A673 (cell line): ENCODE measurements around the gene MAGI1. TPM values are rescaled to one million over a fixed set of nuclear protein-coding genes. Genes with fewer than 3 reads are reported as not detected.

Source experiments
- BruUV-seq: library from RNA; stranded (reverse); fragments of 400-500 nt; replicated peaks from 2 replicates; lab custom pipeline; 2021; lab: Mats Ljungman, UMichigan
- CTCF ChIA-PET: fragments of 300-600 bp; sonication (Branson Sonifier 250); formaldehyde crosslinking; loops from one replicate; lab custom pipeline; 2022; ENCODE audit warnings: antibody characterized with exemption; lab: Charles Lee
- POLR2A ChIA-PET: fragments of 300-600 bp; sonication (Branson Sonifier 250); formaldehyde crosslinking; loops from one replicate; lab custom pipeline; 2022; ENCODE audit warnings: antibody characterized with exemption; ENCODE audit not compliant: low non-redundant PET; lab: Charles Lee
- DNase-seq: peaks from one replicate; pipeline ENCODE4 v3.0.0-alpha.2; 2015; ENCODE audit warnings: low spot score
- H3K27ac ChIP-seq: fragments of 200-600 bp; sonication (generic); 2 replicates; pipeline ENCODE4 v1.5.1; 2016; ENCODE audit warnings: mixed run types, low read depth, mild to moderate bottlenecking, mixed read lengths, antibody characterized with exemption, low read length; ENCODE audit not compliant: poor library complexity, severe bottlenecking
- H3K27me3 ChIP-seq: fragments of 200-600 bp; sonication (generic); replicated peaks from 2 replicates; pipeline ENCODE4 v1.6.1; 2017; ENCODE audit warnings: mixed run types, low read depth, mild to moderate bottlenecking, mixed read lengths, antibody characterized with exemption, low read length; ENCODE audit not compliant: insufficient read depth, poor library complexity
- H3K36me3 ChIP-seq: fragments of 200-600 bp; sonication (generic); 2 replicates; pipeline ENCODE4 v1.6.1; 2016; ENCODE audit warnings: mixed run types, mild to moderate bottlenecking, mixed read lengths, antibody characterized with exemption, low read length; ENCODE audit not compliant: insufficient read depth, poor library complexity, severe bottlenecking
- H3K4me1 ChIP-seq: fragments of 200-600 bp; sonication (generic); 2 replicates; pipeline ENCODE4 v1.6.1; 2017; ENCODE audit warnings: mixed run types, mild to moderate bottlenecking, mixed read lengths, antibody characterized with exemption, low read length; ENCODE audit not compliant: insufficient read depth, poor library complexity, severe bottlenecking
- H3K4me3 ChIP-seq: fragments of 200-600 bp; sonication (generic); 2 replicates; pipeline ENCODE4 v1.5.1; 2016; ENCODE audit warnings: low read depth, mixed run types, mild to moderate bottlenecking, mixed read lengths, low read length; ENCODE audit not compliant: poor library complexity, severe bottlenecking
- H3K9me3 ChIP-seq: fragments of 200-600 bp; sonication (generic); 2 replicates; pipeline ENCODE4 v1.6.1; 2016; ENCODE audit warnings: mixed run types, low read depth, mild to moderate bottlenecking, mixed read lengths, antibody characterized with exemption, low read length; ENCODE audit not compliant: poor library complexity, severe bottlenecking
- EZH2 ChIP-seq: fragments of 200-600 bp; sonication (generic); IDR thresholded peaks from 2 replicates; pipeline ENCODE4 v1.6.1; 2017; ENCODE audit warnings: borderline replicate concordance, low read depth, mild to moderate bottlenecking, mixed read lengths, antibody characterized with exemption, low read length; ENCODE audit not compliant: poor library complexity, severe bottlenecking
- intact Hi-C: fragments of 100-400 bp; cut with micrococcal nuclease; formaldehyde crosslinking; loops from one replicate; pipeline ENCODE4 v1.10.0; 2022; ENCODE audit not compliant: unreplicated experiment
- total RNA-seq: library from RNA; stranded (reverse); gene quantifications from 2 replicates; pipeline ENCODE4 v1.2.3, GENCODE V29; 2021
- TF ChIP-seq, protein P1 (sequence below): fragments of 300-800, 200-600 bp; sonication (generic); conservative IDR thresholded peaks from 2 replicates; pipeline ENCODE4 v1.5.1; 2017; ENCODE audit warnings: low read depth, mild to moderate bottlenecking, antibody characterized with exemption, low read length, moderate library complexity, mixed read lengths

MAGI1 gene
- total RNA-seq, 1 experiment from 2014 or later, result 30.5 TPM

DNA sequence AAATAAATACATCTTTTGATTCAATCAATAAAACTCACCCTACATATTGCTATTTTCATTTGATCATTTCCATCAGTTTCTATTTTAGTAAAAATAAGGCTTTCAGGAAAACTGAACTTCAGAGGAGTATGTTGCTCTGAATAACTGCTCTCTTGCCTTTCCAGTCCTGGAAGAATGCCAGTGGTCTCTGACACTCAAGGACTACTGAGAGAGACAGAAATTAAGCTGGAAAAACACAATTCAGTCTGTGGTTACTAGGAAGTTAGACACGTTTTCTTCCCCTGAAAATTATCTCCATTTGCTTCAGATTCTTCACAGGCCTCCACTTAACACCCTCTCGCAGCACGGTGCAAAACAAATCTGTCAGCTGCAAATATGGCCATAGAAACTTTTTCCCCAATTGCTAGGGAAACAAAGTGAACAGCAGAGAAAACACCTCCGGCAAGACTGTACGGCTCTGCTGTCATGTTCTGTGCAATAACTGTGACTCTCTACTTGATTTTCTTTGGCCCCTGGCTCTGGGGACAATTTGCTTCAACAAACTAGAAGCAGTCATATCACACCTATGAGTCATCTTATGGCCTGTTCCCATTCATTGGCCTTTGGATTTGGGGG, 353.0 kb downstream of the MAGI1 start:
- BruUV-seq, result no TSS peak
- POLR2A ChIA-PET, result no interaction called here

DNA sequence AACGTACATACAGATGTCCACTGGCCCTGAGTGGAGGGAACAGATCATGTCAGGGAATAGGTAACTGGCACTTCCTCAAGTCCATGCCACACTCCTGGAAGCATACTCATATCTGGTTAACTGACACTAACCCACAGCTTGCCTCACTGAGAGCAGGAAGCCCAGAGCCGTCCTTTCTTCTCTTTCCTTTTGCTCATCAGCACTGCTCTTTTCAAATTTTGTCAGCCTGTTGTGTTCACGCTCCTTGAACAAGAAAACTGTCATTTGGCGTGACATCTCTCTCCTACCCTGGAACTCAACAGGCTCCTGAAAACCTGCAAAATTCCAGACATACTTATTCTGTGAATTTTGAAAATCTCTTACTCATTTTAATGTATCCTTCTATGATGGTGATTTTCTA, 360.2 kb downstream of the MAGI1 start:
- no peak overlapping the region for H3K4me3 ChIP-seq
- TF ChIP-seq EZH2, result no peak
- TF ChIP-seq, protein P1, sequence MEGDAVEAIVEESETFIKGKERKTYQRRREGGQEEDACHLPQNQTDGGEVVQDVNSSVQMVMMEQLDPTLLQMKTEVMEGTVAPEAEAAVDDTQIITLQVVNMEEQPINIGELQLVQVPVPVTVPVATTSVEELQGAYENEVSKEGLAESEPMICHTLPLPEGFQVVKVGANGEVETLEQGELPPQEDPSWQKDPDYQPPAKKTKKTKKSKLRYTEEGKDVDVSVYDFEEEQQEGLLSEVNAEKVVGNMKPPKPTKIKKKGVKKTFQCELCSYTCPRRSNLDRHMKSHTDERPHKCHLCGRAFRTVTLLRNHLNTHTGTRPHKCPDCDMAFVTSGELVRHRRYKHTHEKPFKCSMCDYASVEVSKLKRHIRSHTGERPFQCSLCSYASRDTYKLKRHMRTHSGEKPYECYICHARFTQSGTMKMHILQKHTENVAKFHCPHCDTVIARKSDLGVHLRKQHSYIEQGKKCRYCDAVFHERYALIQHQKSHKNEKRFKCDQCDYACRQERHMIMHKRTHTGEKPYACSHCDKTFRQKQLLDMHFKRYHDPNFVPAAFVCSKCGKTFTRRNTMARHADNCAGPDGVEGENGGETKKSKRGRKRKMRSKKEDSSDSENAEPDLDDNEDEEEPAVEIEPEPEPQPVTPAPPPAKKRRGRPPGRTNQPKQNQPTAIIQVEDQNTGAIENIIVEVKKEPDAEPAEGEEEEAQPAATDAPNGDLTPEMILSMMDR, result no peak
- ChIA-PET CTCF (no interaction called here), POLR2A (no interaction called here)
- peaks cover 10% of the 10 kb centered on the region for H3K4me1 ChIP-seq
- H3K27me3 ChIP-seq, result no peaks in the 10 kb centered on the region
- H3K36me3 ChIP-seq, result no peaks in the 10 kb centered on the region
- no peaks in the 10 kb centered on the region for H3K9me3 ChIP-seq
- DNase-seq, result no peak
- intact Hi-C loops, result loop anchor here (10.0 kb wide), 1 partner anchor 244 kb away; no protein-coding TSS in a partner anchor
- no TSS peak for BruUV-seq
- no peak overlapping the region for H3K27ac ChIP-seq

More for the DNA sequence above, 353.0 kb downstream of the MAGI1 start:
- intact Hi-C loops, result no loop called here
- Histone ChIP-seq H3K36me3 (no peaks in the 10 kb centered on the region), H3K27ac (no peak overlapping the region), H3K9me3 (no peaks in the 10 kb centered on the region), H3K4me3 (no peak overlapping the region), H3K27me3 (no peaks in the 10 kb centered on the region), H3K4me1 (no peaks in the 10 kb centered on the region)
- peak; percentile 23 for DNase-seq
- TF ChIP-seq, protein P1, result no peak
- TF ChIP-seq EZH2, result no peak
- CTCF ChIA-PET, result no interaction called here

DNA sequence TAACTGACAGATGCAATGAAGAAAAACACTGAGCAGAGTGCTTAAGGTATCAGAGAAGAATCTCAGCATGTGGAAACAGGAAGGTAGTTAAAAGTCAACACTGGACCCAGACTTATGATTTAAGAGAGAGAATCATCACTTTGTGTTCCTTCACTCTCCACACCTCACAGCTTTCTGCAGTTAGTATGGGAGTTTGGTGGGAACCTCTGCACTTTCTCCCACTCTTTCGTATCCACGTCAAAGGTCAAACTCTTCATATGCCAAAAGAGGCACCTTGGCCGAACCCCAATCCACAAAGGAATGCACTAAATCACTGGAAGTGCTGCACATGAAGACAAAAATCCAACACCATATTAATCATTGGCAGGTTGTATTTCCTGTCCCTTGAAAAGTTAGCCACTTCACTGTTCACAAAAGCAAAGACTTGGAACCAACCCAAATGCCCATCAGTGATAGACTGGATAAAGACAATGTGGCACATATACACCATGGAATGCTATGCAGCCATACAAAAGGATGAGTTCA, 361.2 kb downstream of the MAGI1 start:
- ChIA-PET CTCF (no interaction called here), POLR2A (no interaction called here)
- Histone ChIP-seq H3K27me3 (no peaks in the 10 kb centered on the region), H3K9me3 (no peaks in the 10 kb centered on the region), H3K4me1 (peaks cover 10% of the 10 kb centered on the region), H3K4me3 (no peak overlapping the region), H3K36me3 (no peaks in the 10 kb centered on the region), H3K27ac (no peak overlapping the region)
- BruUV-seq, result no TSS peak
- DNase-seq, result no peak
- intact Hi-C loops, result loop anchor here (10.0 kb wide), 1 partner anchor 243 kb away; no protein-coding TSS in a partner anchor
- no peak for TF ChIP-seq EZH2
- TF ChIP-seq, protein P1, result no peak
